Hepatocyte (in vitro differentiated cells): ENCODE measurements around the gene KRT6B.

Experiments
- CTCF ChIP-seq: fragments of 200-600 bp; sonication (generic); IDR thresholded peaks from 2 replicates; pipeline ENCODE4 v1.5.1; 2016; ENCODE audit warnings: antibody characterized with exemption, mild to moderate bottlenecking; ENCODE audit not compliant: poor library complexity
- EZH2phosphoT487 ChIP-seq: fragments of 200-600 bp; sonication (generic); IDR thresholded peaks from one replicate; pipeline ENCODE4 v1.6.1; 2018; ENCODE audit warnings: antibody characterized with exemption, mild to moderate bottlenecking, low read depth, moderate library complexity; ENCODE audit not compliant: unreplicated experiment, severe bottlenecking

- TF ChIP-seq CTCF, result no peak
- no peak for TF ChIP-seq EZH2phosphoT487
Measured at GRCh38 chr12:52414936-52415335, 37.0 kb downstream of the KRT6B start.
